HCT116 (cell line): ENCODE measurements around the gene EEPD1. TPM values are rescaled to one million over a fixed set of nuclear protein-coding genes. Genes with fewer than 3 reads are reported as not detected.

ENCODE experiments used
- ATAC-seq: fragments of 200-7000 bp; cut with Tn5 transposase; 2 replicates; pipeline ENCODE4 v1.9.1; 2020; ENCODE audit warnings: mild to moderate bottlenecking, moderate library complexity
- BruUV-seq: library from RNA; stranded (reverse); fragments of 400-500 nt; replicated peaks from 2 replicates; lab custom pipeline; 2021; lab: Mats Ljungman, UMichigan
- CTCF ChIA-PET: fragments of 300-600 bp; sonication (Branson Sonifier 250); formaldehyde crosslinking; loops from one replicate; lab custom pipeline; 2021; ENCODE audit warnings: antibody characterized with exemption; lab: Charles Lee
- POLR2A ChIA-PET: fragments of 300-600, 350-600 bp; sonication (Branson Sonifier 250); formaldehyde crosslinking; loops from one replicate; lab custom pipeline; 2021; ENCODE audit warnings: antibody characterized with exemption; lab: Charles Lee
- RAD21 ChIA-PET, 2 experiments: fragments of 300-600 bp; sonication (Branson Sonifier 250); formaldehyde crosslinking; loops; one replicate each; lab custom pipeline; 2023; ENCODE audit warnings: low total read pairs in 2 of 2; ENCODE audit not compliant: uncharacterized antibody in 2 of 2, unreplicated experiment in 2 of 2, low non-redundant PET in 1 of 2; lab: Charles Lee
- DNase-seq: peaks from one replicate; pipeline ENCODE4 v3.0.0-alpha.2; 2010; ENCODE audit warnings: low read depth, low spot score
- H2AFZ ChIP-seq: fragments of 200-600 bp; shearing (Covaris generic), sonication (generic); 2 replicates; pipeline ENCODE4 v1.6.1; 2017; ENCODE audit warnings: low read depth, mixed run types, mixed read lengths, antibody characterized with exemption, low read length; ENCODE audit not compliant: poor library complexity, severe bottlenecking
- H3K27ac ChIP-seq: 2 replicates; pipeline ENCODE4 v1.5.1; 2012; ENCODE audit warnings: low read depth, low read length
- H3K27me3 ChIP-seq: fragments of 200-600 bp; sonication (generic); 2 replicates; pipeline ENCODE4 v1.6.1; 2016; ENCODE audit warnings: mixed run types, low read length, mixed read lengths; ENCODE audit not compliant: insufficient read depth
- H3K36me3 ChIP-seq, 2 experiments: fragments of 200-500 bp in 1 of 2; fragments of 200-600 bp in 1 of 2; sonication (Bioruptor generic) in 1 of 2; sonication (generic) in 1 of 2; 2 replicates each; pipeline versions ENCODE4 v1.5.1 to v1.6.1; 2014 to 2016; ENCODE audit warnings: low read length in 2 of 2, inconsistent platforms in 1 of 2, mixed read lengths in 1 of 2, mixed run types in 1 of 2; ENCODE audit not compliant: insufficient read depth in 2 of 2, control insufficient read depth in 1 of 2
- H3K4me1 ChIP-seq, 2 experiments: fragments of 200-600 bp in 1 of 2; sonication (generic) in 1 of 2; 2 replicates each; pipeline versions ENCODE4 v1.5.1 to v1.6.1; 2012 to 2017; ENCODE audit warnings: low read length in 2 of 2, inconsistent platforms in 1 of 2, mild to moderate bottlenecking in 1 of 2, mixed read lengths in 1 of 2, mixed run types in 1 of 2, moderate library complexity in 1 of 2; ENCODE audit not compliant: insufficient read depth in 2 of 2, control insufficient read depth in 1 of 2
- H3K4me2 ChIP-seq: fragments of 200-600 bp; sonication (generic); 2 replicates; pipeline ENCODE4 v1.6.1; 2017; ENCODE audit warnings: mixed run types, low read length, mixed read lengths
- H3K4me3 ChIP-seq, 2 experiments: fragments of 200-600 bp in 1 of 2; sonication (generic) in 1 of 2; replicated peaks in 1 of 2; 2 replicates each; pipeline ENCODE4 v1.5.1; 2011 to 2016; ENCODE audit warnings: low read length in 2 of 2, control low read depth in 1 of 2, low read depth in 1 of 2, mild to moderate bottlenecking in 1 of 2, mixed read lengths in 1 of 2, mixed run types in 1 of 2
- H3K79me2 ChIP-seq: fragments of 200-600 bp; sonication (generic); 2 replicates; pipeline ENCODE4 v1.6.1; 2017; ENCODE audit warnings: mild to moderate bottlenecking, mixed run types, low read length, moderate library complexity, mixed read lengths; ENCODE audit not compliant: insufficient read depth
- H3K9ac ChIP-seq: fragments of 200-600 bp; sonication (generic); 2 replicates; pipeline ENCODE4 v1.6.1; 2016; ENCODE audit warnings: low read length, mixed read lengths
- H3K9me2 ChIP-seq: fragments of 200-600 bp; sonication (generic), shearing (Covaris generic); 2 replicates; pipeline ENCODE4 v1.6.1; 2017; ENCODE audit warnings: mixed run types, mild to moderate bottlenecking, moderate library complexity; ENCODE audit not compliant: insufficient read depth
- H3K9me3 ChIP-seq, 2 experiments: fragments of 200-500 bp in 1 of 2; fragments of 200-600 bp in 1 of 2; sonication (Bioruptor generic) in 1 of 2; sonication (generic) in 1 of 2; 2 replicates each; pipeline ENCODE4 v1.6.1; 2014 to 2017; ENCODE audit warnings: low read length in 2 of 2, mixed read lengths in 2 of 2, inconsistent platforms in 1 of 2, low read depth in 1 of 2, mild to moderate bottlenecking in 1 of 2, mixed run types in 1 of 2, moderate library complexity in 1 of 2; ENCODE audit not compliant: control insufficient read depth in 1 of 2, insufficient read depth in 1 of 2
- H4K20me1 ChIP-seq: fragments of 200-600 bp; sonication (generic), shearing (Covaris generic); 2 replicates; pipeline ENCODE4 v1.6.1; 2017; ENCODE audit warnings: mixed run types, mild to moderate bottlenecking, moderate library complexity; ENCODE audit not compliant: insufficient read depth
- ATF3 ChIP-seq: IDR thresholded peaks from 2 replicates; pipeline ENCODE4 v1.6.1; 2012
- CBX3 ChIP-seq: IDR thresholded peaks from 2 replicates; pipeline ENCODE4 v1.6.1; 2012; ENCODE audit warnings: low read depth
- CEBPB ChIP-seq: IDR thresholded peaks from 2 replicates; pipeline ENCODE4 v1.6.1; 2012; ENCODE audit warnings: low read depth
- CTCF ChIP-seq, 3 experiments: fragments of 200-600 bp in 1 of 3; sonication (generic) in 1 of 3; IDR thresholded peaks in 2 of 3; conservative IDR thresholded peaks in 1 of 3; 2 replicates each; pipeline ENCODE4 v1.5.1; 2012 to 2017; ENCODE audit warnings: low read depth in 2 of 3, low read length in 2 of 3, antibody characterized with exemption in 1 of 3, borderline replicate concordance in 1 of 3, control low read depth in 1 of 3, mild to moderate bottlenecking in 1 of 3, mixed read lengths in 1 of 3, mixed run types in 1 of 3, moderate library complexity in 1 of 3; ENCODE audit not compliant: insufficient read depth in 1 of 3
- EGR1 ChIP-seq: IDR thresholded peaks from 2 replicates; pipeline ENCODE4 v1.6.1; 2012; ENCODE audit warnings: low read depth
- ELF1 ChIP-seq: IDR thresholded peaks from 2 replicates; pipeline ENCODE4 v1.6.1; 2012; ENCODE audit warnings: low read depth, borderline replicate concordance
- EZH2 ChIP-seq: fragments of 200-600 bp; sonication (generic); IDR thresholded peaks from 2 replicates; pipeline ENCODE4 v1.6.1; 2017; ENCODE audit warnings: antibody characterized with exemption, mixed run types
- EZH2phosphoT487 ChIP-seq: fragments of 200-600 bp; IDR thresholded peaks from 2 replicates; pipeline ENCODE4 v1.6.1; 2018; ENCODE audit warnings: antibody characterized with exemption, borderline replicate concordance
- FOSL1 ChIP-seq: IDR thresholded peaks from 2 replicates; pipeline ENCODE4 v1.6.1; 2012; ENCODE audit warnings: low read depth
- JUND ChIP-seq: IDR thresholded peaks from 2 replicates; pipeline ENCODE4 v1.6.1; 2012
- MAX ChIP-seq: IDR thresholded peaks from 2 replicates; pipeline ENCODE4 v1.6.1; 2012
- POLR2A ChIP-seq: IDR thresholded peaks from 2 replicates; pipeline ENCODE4 v1.7.0; 2011; ENCODE audit warnings: borderline replicate concordance; ENCODE audit not compliant: insufficient read depth, insufficient read length; ENCODE audit errors: extremely low read depth
- RAD21 ChIP-seq: IDR thresholded peaks from 2 replicates; pipeline ENCODE4 v1.6.1; 2012; ENCODE audit warnings: low read depth, mild to moderate bottlenecking
- SIN3A ChIP-seq: IDR thresholded peaks from 2 replicates; pipeline ENCODE4 v1.6.1; 2012; ENCODE audit warnings: low read depth
- SP1 ChIP-seq: IDR thresholded peaks from 2 replicates; pipeline ENCODE4 v1.6.1; 2012; ENCODE audit warnings: low read depth
- SRF ChIP-seq: IDR thresholded peaks from 2 replicates; pipeline ENCODE4 v1.6.1; 2012; ENCODE audit warnings: low read depth
- TCF7L2 ChIP-seq: IDR thresholded peaks from 2 replicates; pipeline ENCODE4 v1.7.0; 2011; ENCODE audit warnings: borderline replicate concordance, inconsistent platforms; ENCODE audit not compliant: insufficient read depth, insufficient read length; ENCODE audit errors: extremely low read depth
- YY1 ChIP-seq: IDR thresholded peaks from 2 replicates; pipeline ENCODE4 v1.6.1; 2011; ENCODE audit warnings: low read length, low read depth, moderate library complexity, mild to moderate bottlenecking; ENCODE audit not compliant: insufficient replicate concordance; ENCODE audit errors: extremely low read depth
- ZBTB33 ChIP-seq: IDR thresholded peaks from 2 replicates; pipeline ENCODE4 v1.6.1; 2011; ENCODE audit warnings: mild to moderate bottlenecking, low read length, moderate library complexity; ENCODE audit not compliant: insufficient replicate concordance; ENCODE audit errors: extremely low read depth
- ZFX ChIP-seq: fragments of 450-650 bp; IDR thresholded peaks from 2 replicates; pipeline ENCODE4 v1.6.1; 2017
- intact Hi-C: fragments of 100-400 bp; cut with micrococcal nuclease; formaldehyde crosslinking; loops from 2 replicates; pipeline ENCODE4 v1.10.0; 2022
- total RNA-seq: library from RNA; stranded (reverse); gene quantifications from one replicate; pipeline ENCODE4 v1.2.1, GENCODE V29; 2021; ENCODE audit not compliant: unreplicated experiment

EEPD1 gene
- total RNA-seq, 1 experiment from 2014 or later = 4.2 TPM

- H3K4me2 ChIP-seq = no peak overlapping the region
- no peaks in the 10 kb centered on the region for H3K79me2 ChIP-seq
- no peak overlapping the region for H3K4me3 ChIP-seq
- POLR2A ChIA-PET = no interaction called here
- no peaks in the 10 kb centered on the region for H3K9me2 ChIP-seq
- no peaks in the 10 kb centered on the region for H3K27me3 ChIP-seq
- H3K27ac ChIP-seq = no peak overlapping the region
- TF ChIP-seq EGR1 = no peak
- no peak for TF ChIP-seq CTCF (IDR thresholded peaks at IDR 0.05 in 2 of 3, conservative IDR thresholded peaks at IDR 0.05 in 1 of 3; ENCODE audit: borderline replicate concordance in 1 of 3, insufficient read depth in 1 of 3, low read depth in 2 of 3, low read length in 2 of 3)
- TF ChIP-seq YY1 = no peak
- TF ChIP-seq EZH2 = no peak
- no peak for TF ChIP-seq SIN3A
- TF ChIP-seq JUND = no peak
- no peak for TF ChIP-seq EZH2phosphoT487
- TF ChIP-seq POLR2A = no peak
- no peak for TF ChIP-seq SP1
- no peak for TF ChIP-seq ATF3
- no peak for TF ChIP-seq ELF1
- no peak for TF ChIP-seq ZFX
- TF ChIP-seq ZBTB33 = no peak
- no peak for TF ChIP-seq MAX
- no peak for TF ChIP-seq FOSL1
- TF ChIP-seq RAD21 = no peak
- TF ChIP-seq TCF7L2 = no peak
- no peak for TF ChIP-seq SRF
- TF ChIP-seq CEBPB = no peak
- no peak for TF ChIP-seq CBX3
- no peak for DNase-seq
- H3K9me3 ChIP-seq = no peaks in the 10 kb centered on the region
- CTCF ChIA-PET = interaction anchor here (1.1 to 1.6 kb wide), 2 partner anchors 18 to 264 kb away, joined by 3 read pairs; no protein-coding TSS in a partner anchor
- no TSS peak for BruUV-seq
- intact Hi-C loops = no loop called here
- no peak overlapping the region for H3K9ac ChIP-seq
- no peaks in the 10 kb centered on the region for H4K20me1 ChIP-seq
- no peak for ATAC-seq
- H3K4me1 ChIP-seq = peaks cover 41 to 51% of the 10 kb centered on the region in 2 experiments
- no peaks in the 10 kb centered on the region for H3K36me3 ChIP-seq
- RAD21 ChIA-PET = no interaction called here
- H2AFZ ChIP-seq = no peak overlapping the region
These were observed 132.2 kb downstream of the EEPD1 start for GRCh38 chr7:36285276-36285675.
